ENCODE results near the gene STRAP. TPM values are rescaled to one million over a fixed set of nuclear protein-coding genes. Genes with fewer than 3 reads are reported as not detected.

Gene STRAP
- total RNA-seq, 1 donor from 2014 or later: 138 TPM

- H3K36me3 Mint-ChIP-seq (ENCODE audit: low read depth, unreplicated experiment): peaks cover 4% of the 10 kb centered on the region
- no peak for DNase-seq (ENCODE audit: low spot score)
- peaks cover 23% of the 10 kb centered on the region for H3K4me1 Mint-ChIP-seq (ENCODE audit: unreplicated experiment)
- no peak for TF ChIP-seq CTCF (IDR thresholded peaks at IDR 0.05; ENCODE audit: unreplicated experiment)
- no peak overlapping the region for H3K27ac Mint-ChIP-seq (ENCODE audit: unreplicated experiment)
- H3K9me3 Mint-ChIP-seq (ENCODE audit: unreplicated experiment): no peaks in the 10 kb centered on the region
- H3K4me3 Mint-ChIP-seq (ENCODE audit: unreplicated experiment): no peak overlapping the region
- H3K27me3 Mint-ChIP-seq (ENCODE audit: unreplicated experiment): no peaks in the 10 kb centered on the region
Observed at GRCh38 chr12:15918066-15918465, 35.9 kb downstream of the STRAP start.

GRCh38 chr12:15919418-15919817 lies 37.2 kb downstream of the STRAP start:
- peak overlapping the region; percentile 58 for H3K27ac Mint-ChIP-seq (ENCODE audit: unreplicated experiment)
- H3K4me1 Mint-ChIP-seq (ENCODE audit: unreplicated experiment): peaks cover 22% of the 10 kb centered on the region
- no peaks in the 10 kb centered on the region for H3K27me3 Mint-ChIP-seq (ENCODE audit: unreplicated experiment)
- no peak overlapping the region for H3K4me3 Mint-ChIP-seq (ENCODE audit: unreplicated experiment)
- H3K36me3 Mint-ChIP-seq (ENCODE audit: low read depth, unreplicated experiment): peaks cover 4% of the 10 kb centered on the region
- no peaks in the 10 kb centered on the region for H3K9me3 Mint-ChIP-seq (ENCODE audit: unreplicated experiment)
- no peak for DNase-seq (ENCODE audit: low spot score)
- TF ChIP-seq CTCF (IDR thresholded peaks at IDR 0.05; ENCODE audit: unreplicated experiment): no peak

GRCh38 chr12:15924956-15925355 lies 42.8 kb downstream of the STRAP start:
- TF ChIP-seq CTCF (IDR thresholded peaks at IDR 0.05; ENCODE audit: unreplicated experiment): no peak
- no peaks in the 10 kb centered on the region for H3K36me3 Mint-ChIP-seq (ENCODE audit: low read depth, unreplicated experiment)
- peaks cover 10% of the 10 kb centered on the region for H3K4me1 Mint-ChIP-seq (ENCODE audit: unreplicated experiment)
- no peaks in the 10 kb centered on the region for H3K27me3 Mint-ChIP-seq (ENCODE audit: unreplicated experiment)
- H3K9me3 Mint-ChIP-seq (ENCODE audit: unreplicated experiment): no peaks in the 10 kb centered on the region
- H3K4me3 Mint-ChIP-seq (ENCODE audit: unreplicated experiment): no peak overlapping the region
- no peak for DNase-seq (ENCODE audit: low spot score)
- no peak overlapping the region for H3K27ac Mint-ChIP-seq (ENCODE audit: unreplicated experiment)

- Mint-ChIP-seq H3K9me3 (ENCODE audit: unreplicated experiment) (no peaks in the 10 kb centered on the region), H3K4me1 (ENCODE audit: unreplicated experiment) (peaks cover 6% of the 10 kb centered on the region), H3K27me3 (ENCODE audit: unreplicated experiment) (peaks cover 3% of the 10 kb centered on the region), H3K4me3 (ENCODE audit: unreplicated experiment) (no peak overlapping the region), H3K27ac (ENCODE audit: unreplicated experiment) (no peak overlapping the region), H3K36me3 (ENCODE audit: low read depth, unreplicated experiment) (no peaks in the 10 kb centered on the region)
- TF ChIP-seq CTCF (IDR thresholded peaks at IDR 0.05; ENCODE audit: unreplicated experiment): no peak
- no peak for DNase-seq (ENCODE audit: low spot score)
Observed at GRCh38 chr12:15928346-15928745, 46.2 kb downstream of the STRAP start.

- H3K4me1 Mint-ChIP-seq (ENCODE audit: unreplicated experiment): peaks cover 6% of the 10 kb centered on the region
- no peak overlapping the region for H3K4me3 Mint-ChIP-seq (ENCODE audit: unreplicated experiment)
- H3K9me3 Mint-ChIP-seq (ENCODE audit: unreplicated experiment): no peaks in the 10 kb centered on the region
- peaks cover 3% of the 10 kb centered on the region for H3K27me3 Mint-ChIP-seq (ENCODE audit: unreplicated experiment)
- no peak overlapping the region for H3K27ac Mint-ChIP-seq (ENCODE audit: unreplicated experiment)
- DNase-seq (ENCODE audit: low spot score): no peak
- TF ChIP-seq CTCF (IDR thresholded peaks at IDR 0.05; ENCODE audit: unreplicated experiment): no peak
- no peaks in the 10 kb centered on the region for H3K36me3 Mint-ChIP-seq (ENCODE audit: low read depth, unreplicated experiment)
Observed at GRCh38 chr12:15928870-15929571, 46.8 kb downstream of the STRAP start.
